Measurements from ENCODE around the gene TPGS2.
"Not testable (repeated sequence)": the region's sequence is repeated elsewhere in the genome, so short reads cannot be mapped to it uniquely, and the experiment has no call there.

The TPGS2 gene, protein sequence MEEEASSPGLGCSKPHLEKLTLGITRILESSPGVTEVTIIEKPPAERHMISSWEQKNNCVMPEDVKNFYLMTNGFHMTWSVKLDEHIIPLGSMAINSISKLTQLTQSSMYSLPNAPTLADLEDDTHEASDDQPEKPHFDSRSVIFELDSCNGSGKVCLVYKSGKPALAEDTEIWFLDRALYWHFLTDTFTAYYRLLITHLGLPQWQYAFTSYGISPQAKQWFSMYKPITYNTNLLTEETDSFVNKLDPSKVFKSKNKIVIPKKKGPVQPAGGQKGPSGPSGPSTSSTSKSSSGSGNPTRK

DNA sequence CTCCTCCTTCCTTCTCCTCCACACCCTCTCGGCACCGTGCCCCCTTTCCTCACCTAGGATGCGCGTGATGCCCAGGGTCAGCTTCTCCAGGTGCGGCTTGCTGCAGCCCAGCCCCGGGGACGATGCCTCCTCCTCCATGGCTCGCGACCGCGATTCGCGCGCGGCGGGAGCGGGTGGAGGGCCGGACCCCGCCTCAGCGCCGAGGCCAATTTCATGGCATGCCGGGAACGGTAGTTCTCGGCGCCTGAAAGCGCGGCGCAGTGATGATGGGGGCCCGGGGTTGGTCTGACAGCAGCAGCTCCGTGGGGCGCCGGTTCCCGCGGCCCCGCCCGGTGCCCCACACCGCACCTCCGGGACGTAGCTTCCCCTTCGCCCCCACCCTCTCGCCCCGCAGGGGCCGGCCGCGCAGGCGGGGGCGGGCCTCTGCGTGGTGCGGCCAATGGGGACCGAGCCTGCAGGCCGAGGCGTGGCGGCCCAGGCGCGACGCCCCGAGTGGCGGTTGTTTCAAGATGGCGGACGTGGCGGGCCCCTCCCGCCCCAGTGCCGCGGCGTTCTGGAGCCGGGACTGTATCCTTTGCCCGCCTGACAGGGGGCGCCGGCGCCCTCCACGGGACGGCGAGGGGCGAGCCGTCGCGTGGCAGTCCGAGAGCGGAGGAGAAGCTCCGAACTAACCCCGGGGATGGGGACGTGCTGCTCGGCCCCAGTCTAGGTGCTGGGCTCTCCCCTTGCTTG is at the start of gene TPGS2, which contains the start of gene KIAA1328:
TSS of gene TPGS2 (minus strand) at position 373 of the 732 bp plus-strand sequence. CDS start at position 138, 235 bp downstream.
TSS of gene KIAA1328 (plus strand) at position 498 of the 732 bp plus-strand sequence. CDS start at position 510, 12 bp downstream.
- H3K4me3 ChIP-seq (ENCODE audit: low read depth, low read length): peak within 1 kb of the TSS; percentile 91
- TF ChIP-seq CTCF (IDR thresholded peaks at IDR 0.05; ENCODE audit: low read depth, low read length): peak; percentile 28; the same call in 1 of the 2 replicates

GRCh38 chr18:36873826-36874225 is 45.0 kb upstream of the TPGS2 start:
- H3K4me3 ChIP-seq (ENCODE audit: low read depth, low read length): not testable (repeated sequence)

DNA sequence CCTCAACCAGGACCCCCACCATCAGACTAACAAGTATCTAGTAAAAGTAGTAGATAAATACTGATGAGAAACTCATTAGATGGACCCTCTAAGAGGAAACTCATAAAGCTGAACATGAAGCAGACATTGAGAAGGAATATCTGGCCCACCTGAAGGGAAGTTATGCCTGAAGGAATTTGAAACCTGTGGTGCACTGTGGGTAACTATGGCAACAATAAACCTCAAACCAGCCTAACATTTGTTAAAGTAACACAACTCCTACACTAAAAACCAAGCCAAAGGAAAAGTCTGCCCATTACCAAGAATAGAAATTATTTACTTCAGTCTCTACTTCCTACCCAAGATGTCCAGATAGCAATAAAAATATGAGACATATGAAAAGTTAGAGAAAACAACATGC is 43.5 kb upstream of the TPGS2 start:
- no peak for TF ChIP-seq CTCF (IDR thresholded peaks at IDR 0.05; ENCODE audit: low read depth, low read length)
- H3K4me3 ChIP-seq (ENCODE audit: low read depth, low read length): no peak overlapping the region

DNA sequence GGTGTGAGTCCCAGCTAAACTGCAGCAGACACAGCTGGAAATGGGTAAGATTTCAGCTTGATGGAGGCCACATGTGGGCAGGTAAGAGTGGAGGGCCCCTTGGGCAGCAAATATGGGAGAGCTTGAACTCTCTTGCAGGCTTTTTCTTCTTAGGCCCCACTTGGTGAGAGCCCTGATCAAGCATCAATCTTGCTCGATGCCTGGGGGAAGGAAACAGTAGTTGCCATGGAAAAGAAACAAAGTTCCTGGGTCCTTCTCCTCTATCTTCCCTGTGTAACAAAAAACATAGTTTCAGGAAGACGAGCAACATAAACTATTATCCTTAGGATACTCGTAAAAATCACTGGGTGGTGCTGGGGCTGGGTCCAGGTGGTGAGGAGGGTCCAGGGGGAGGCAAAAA is 43.0 kb upstream of the TPGS2 start:
- no peak overlapping the region for H3K4me3 ChIP-seq (ENCODE audit: low read depth, low read length)
- TF ChIP-seq CTCF (IDR thresholded peaks at IDR 0.05; ENCODE audit: low read depth, low read length): no peak

DNA sequence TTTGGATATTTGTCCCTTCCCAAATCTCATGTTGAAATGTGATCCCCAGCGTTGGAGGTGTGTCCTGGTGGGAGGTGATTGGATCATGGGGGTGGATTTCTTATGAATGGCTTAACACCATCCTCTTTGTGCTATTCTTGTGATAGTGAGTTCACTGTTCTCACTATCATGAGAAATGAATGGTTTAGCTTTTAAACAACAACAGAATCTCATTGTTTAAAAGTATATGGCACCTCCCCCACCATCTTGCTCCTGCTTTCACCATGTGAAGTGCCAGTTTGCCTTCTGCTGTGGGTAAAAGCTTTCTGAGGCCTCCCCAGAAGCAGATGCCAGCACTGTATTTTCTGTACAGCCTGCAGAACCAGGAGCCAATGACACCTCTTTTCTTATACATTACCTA is 38.3 kb upstream of the TPGS2 start:
- no peak for TF ChIP-seq CTCF (IDR thresholded peaks at IDR 0.05; ENCODE audit: low read depth, low read length)
- no peak overlapping the region for H3K4me3 ChIP-seq (ENCODE audit: low read depth, low read length)

- H3K4me3 ChIP-seq (ENCODE audit: low read depth, low read length): no peak overlapping the region
- TF ChIP-seq CTCF (IDR thresholded peaks at IDR 0.05; ENCODE audit: low read depth, low read length): no peak
Observed at GRCh38 chr18:36862182-36862581, 33.4 kb upstream of the TPGS2 start.

DNA sequence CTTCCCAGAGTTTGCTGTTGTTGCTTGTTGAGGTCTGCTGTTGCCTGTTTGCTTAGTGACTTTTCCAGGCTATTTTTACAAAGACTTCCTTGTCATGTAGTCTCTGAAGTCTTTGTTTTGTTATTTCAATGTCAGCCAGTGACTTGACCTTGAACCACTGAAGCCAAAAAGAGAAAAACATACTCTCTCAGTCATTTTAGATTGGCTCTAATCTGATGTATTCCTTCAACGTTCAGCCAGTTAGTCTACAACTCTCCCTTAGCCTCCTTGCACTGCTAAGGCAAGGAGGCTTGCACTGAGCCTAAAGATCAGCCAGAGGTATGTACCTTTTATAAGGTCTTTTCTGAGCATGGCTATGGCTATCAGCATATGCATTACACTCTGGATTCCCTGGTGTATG is 28.0 kb upstream of the TPGS2 start:
- H3K4me3 ChIP-seq (ENCODE audit: low read depth, low read length): no peak overlapping the region
- TF ChIP-seq CTCF (IDR thresholded peaks at IDR 0.05; ENCODE audit: low read depth, low read length): no peak

All from WI38 (cell line).